WTC11 (cell line): ENCODE measurements around the gene SRSF1. TPM values are rescaled to one million over a fixed set of nuclear protein-coding genes. Genes with fewer than 3 reads are reported as not detected.

ENCODE experiments used
- ATAC-seq: fragments of 200-7000 bp; cut with Tn5 transposase; 2 replicates; pipeline ENCODE4 v1.10.0; 2021; ENCODE audit warnings: mild to moderate bottlenecking, moderate library complexity
- CTCF ChIA-PET: fragments of 300-600 bp; sonication (Branson Sonifier 250); formaldehyde crosslinking; loops from one replicate; lab custom pipeline; 2021; ENCODE audit warnings: antibody characterized with exemption; lab: Charles Lee
- POLR2A ChIA-PET: fragments of 350-600 bp; sonication (Branson Sonifier 250); formaldehyde crosslinking; loops from one replicate; lab custom pipeline; 2021; ENCODE audit warnings: antibody characterized with exemption; lab: Charles Lee
- DNase-seq: peaks from one replicate; pipeline ENCODE4 v3.0.0; 2021; ENCODE audit warnings: low spot score
- H3K27ac Mint-ChIP-seq: 2 replicates; pipeline ENCODE4 v1.8.0; 2021; ENCODE audit warnings: mixed read lengths
- H3K27me3 Mint-ChIP-seq: 2 replicates; pipeline ENCODE4 v1.8.0; 2021; ENCODE audit warnings: low read depth, mild to moderate bottlenecking, moderate library complexity, mixed read lengths
- H3K36me3 Mint-ChIP-seq: 2 replicates; pipeline ENCODE4 v1.8.0; 2021; ENCODE audit warnings: mixed read lengths
- H3K4me1 Mint-ChIP-seq: 2 replicates; pipeline ENCODE4 v1.8.0; 2022; ENCODE audit warnings: mixed read lengths
- H3K4me3 Mint-ChIP-seq: 2 replicates; pipeline ENCODE4 v1.8.0; 2021; ENCODE audit warnings: mild to moderate bottlenecking, moderate library complexity, mixed read lengths
- H3K9me3 Mint-ChIP-seq: 2 replicates; pipeline ENCODE4 v1.8.0; 2021; ENCODE audit warnings: mixed read lengths
- CREB1 ChIP-seq: sonication (generic); formaldehyde crosslinking; IDR thresholded peaks from 2 replicates; pipeline ENCODE4 v1.8.0; 2023; ENCODE audit warnings: mild to moderate bottlenecking, missing genetic modification reagents
- FOXJ3 ChIP-seq: sonication (generic); formaldehyde crosslinking; IDR thresholded peaks from 2 replicates; pipeline ENCODE4 v1.9.0; 2021; ENCODE audit warnings: missing genetic modification reagents, mild to moderate bottlenecking, borderline replicate concordance
- FOXP1 ChIP-seq: sonication (generic); formaldehyde crosslinking; IDR thresholded peaks from 2 replicates; pipeline ENCODE4 v1.8.0; 2022; ENCODE audit warnings: missing genetic modification reagents, mild to moderate bottlenecking, moderate library complexity, borderline replicate concordance
- GABPB1 ChIP-seq: sonication (generic); formaldehyde crosslinking; IDR thresholded peaks from 2 replicates; pipeline ENCODE4 v1.8.1; 2023; ENCODE audit warnings: mild to moderate bottlenecking, missing genetic modification reagents
- JAZF1 ChIP-seq: fragments of 250-450 bp; sonication (Bioruptor Pico); IDR thresholded peaks from 2 replicates; pipeline ENCODE4 v1.9.0; 2021; ENCODE audit warnings: moderate library complexity, mild to moderate bottlenecking, inconsistent platforms
- MYBL2 ChIP-seq: sonication (generic); formaldehyde crosslinking; IDR thresholded peaks from 2 replicates; pipeline ENCODE4 v1.8.1; 2023; ENCODE audit warnings: mild to moderate bottlenecking, moderate library complexity, missing genetic modification reagents
- NFYB ChIP-seq: sonication (generic); formaldehyde crosslinking; conservative IDR thresholded peaks from 2 replicates; pipeline ENCODE4 v1.8.0; 2022; ENCODE audit warnings: low read depth, missing genetic modification reagents
- SMAD3 ChIP-seq: sonication (generic); formaldehyde crosslinking; IDR thresholded peaks from 2 replicates; pipeline ENCODE4 v1.8.0; 2022; ENCODE audit warnings: missing genetic modification reagents, mild to moderate bottlenecking, borderline replicate concordance
- SMAD4 ChIP-seq: sonication (generic); formaldehyde crosslinking; IDR thresholded peaks from 2 replicates; pipeline ENCODE4 v1.8.0; 2022; ENCODE audit warnings: mild to moderate bottlenecking, missing genetic modification reagents
- SOX15 ChIP-seq: fragments of 250-450 bp; sonication (Bioruptor Pico); IDR thresholded peaks from 2 replicates; pipeline ENCODE4 v1.9.0; 2021; ENCODE audit warnings: mild to moderate bottlenecking
- ZMAT4 ChIP-seq: fragments of 250-450 bp; sonication (Bioruptor Pico); IDR thresholded peaks from 2 replicates; pipeline ENCODE4 v1.9.0; 2021; ENCODE audit warnings: mild to moderate bottlenecking
- ZNF138 ChIP-seq: sonication (generic); formaldehyde crosslinking; conservative IDR thresholded peaks from 2 replicates; pipeline ENCODE4 v1.8.1; 2022; ENCODE audit warnings: mild to moderate bottlenecking, moderate library complexity, missing genetic modification reagents
- ZNF317 ChIP-seq: sonication (generic); formaldehyde crosslinking; IDR thresholded peaks from 2 replicates; pipeline ENCODE4 v1.8.1; 2023; ENCODE audit warnings: low read depth, mild to moderate bottlenecking, moderate library complexity, missing genetic modification reagents, borderline replicate concordance
- ZNF423 ChIP-seq: fragments of 250-450 bp; sonication (Bioruptor Pico); IDR thresholded peaks from 2 replicates; pipeline ENCODE4 v2.1.2; 2022; ENCODE audit warnings: mild to moderate bottlenecking, moderate library complexity
- ZNF532 ChIP-seq: fragments of 250-450 bp; sonication (Bioruptor Pico); IDR thresholded peaks from 2 replicates; pipeline ENCODE4 v1.9.0; 2021; ENCODE audit warnings: mild to moderate bottlenecking, borderline replicate concordance
- total RNA-seq: library from RNA; stranded (reverse); gene quantifications from 3 replicates; pipeline ENCODE4 v1.2.3, GENCODE V29; 2021
- TF ChIP-seq, protein P1 (sequence below): fragments of 250-450 bp; sonication (Bioruptor Pico); IDR thresholded peaks from 2 replicates; pipeline ENCODE4 v1.8.0; 2021; ENCODE audit warnings: mild to moderate bottlenecking
- TF ChIP-seq, protein P2 (sequence below): sonication (generic); formaldehyde crosslinking; IDR thresholded peaks from 2 replicates; pipeline ENCODE4 v1.8.1; 2023; ENCODE audit warnings: mild to moderate bottlenecking, missing genetic modification reagents, moderate library complexity
- TF ChIP-seq, protein P3 (sequence below): sonication (generic); formaldehyde crosslinking; IDR thresholded peaks from 2 replicates; pipeline ENCODE4 v1.8.0; 2022; ENCODE audit warnings: mild to moderate bottlenecking, missing genetic modification reagents

SRSF1 gene
- total RNA-seq, 1 experiment from 2014 or later, result 387 TPM

DNA sequence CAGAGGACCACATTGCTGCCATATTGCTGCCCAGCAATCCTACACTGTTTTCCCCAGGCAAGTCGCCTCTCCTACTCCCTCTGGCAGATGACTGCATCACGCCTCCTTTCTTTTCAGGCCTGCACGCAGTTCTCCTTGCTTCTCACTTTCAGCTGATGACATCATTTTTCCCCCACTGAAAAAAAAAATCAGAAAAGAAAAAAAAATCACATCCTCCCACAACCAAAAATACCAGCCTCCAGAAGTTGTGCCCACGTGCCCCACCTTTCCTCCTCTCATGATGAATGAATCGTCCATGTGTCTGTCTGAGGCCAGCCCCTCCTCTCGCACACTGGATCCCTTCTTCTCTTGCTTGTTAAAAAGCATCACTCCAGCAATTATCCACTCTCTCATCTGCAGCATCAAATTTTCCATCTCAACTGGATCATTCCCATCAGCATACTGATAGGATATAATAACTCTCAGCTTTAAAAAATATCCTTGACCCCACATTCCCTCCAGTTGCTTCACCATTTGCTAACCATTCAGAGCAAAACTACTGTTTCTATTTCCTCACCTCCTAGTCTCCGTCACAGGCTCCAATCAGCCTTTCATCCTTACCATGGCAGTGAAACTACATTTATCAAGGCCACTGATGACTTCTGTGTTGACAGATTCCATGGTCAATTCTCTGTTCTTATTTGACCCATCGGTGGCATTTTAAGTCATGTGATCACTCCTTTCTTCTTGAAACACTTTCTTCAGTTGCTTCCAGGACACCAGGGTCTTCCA, 46.1 kb upstream of the SRSF1 start (continued):
- TF ChIP-seq, protein P1, sequence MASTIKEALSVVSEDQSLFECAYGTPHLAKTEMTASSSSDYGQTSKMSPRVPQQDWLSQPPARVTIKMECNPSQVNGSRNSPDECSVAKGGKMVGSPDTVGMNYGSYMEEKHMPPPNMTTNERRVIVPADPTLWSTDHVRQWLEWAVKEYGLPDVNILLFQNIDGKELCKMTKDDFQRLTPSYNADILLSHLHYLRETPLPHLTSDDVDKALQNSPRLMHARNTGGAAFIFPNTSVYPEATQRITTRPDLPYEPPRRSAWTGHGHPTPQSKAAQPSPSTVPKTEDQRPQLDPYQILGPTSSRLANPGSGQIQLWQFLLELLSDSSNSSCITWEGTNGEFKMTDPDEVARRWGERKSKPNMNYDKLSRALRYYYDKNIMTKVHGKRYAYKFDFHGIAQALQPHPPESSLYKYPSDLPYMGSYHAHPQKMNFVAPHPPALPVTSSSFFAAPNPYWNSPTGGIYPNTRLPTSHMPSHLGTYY (CRISPR knock-in tag), result no peak
- TF ChIP-seq SMAD4 (CRISPR knock-in tag), result no peak
- TF ChIP-seq ZNF532 (CRISPR knock-in tag), result no peak
- TF ChIP-seq FOXP1, result no peak

DNA sequence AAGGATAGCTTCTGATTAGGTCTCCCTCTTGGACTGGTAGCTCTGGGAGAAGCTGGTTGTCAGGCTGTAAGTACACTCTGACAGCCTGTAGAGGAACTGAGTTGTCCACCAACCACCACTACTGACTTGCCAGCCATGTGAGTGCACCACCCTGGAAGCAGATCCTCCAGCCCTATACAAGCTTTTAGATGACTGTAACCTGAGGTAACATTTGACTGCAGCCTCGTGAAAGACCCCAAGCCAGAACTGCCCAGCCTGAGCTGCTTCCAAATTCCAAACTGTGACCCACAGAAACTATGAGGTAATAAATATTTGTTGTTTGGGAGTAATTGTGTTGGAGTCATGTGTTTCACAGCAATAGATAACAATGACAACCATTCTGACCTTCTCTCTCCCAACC, 45.4 kb upstream of the SRSF1 start:
- Mint-ChIP-seq H3K36me3 (no peaks in the 10 kb centered on the region), H3K27me3 (no peaks in the 10 kb centered on the region), H3K27ac (no peak overlapping the region), H3K4me3 (no peak overlapping the region), H3K9me3 (no peaks in the 10 kb centered on the region), H3K4me1 (peaks cover 4% of the 10 kb centered on the region)
- ChIA-PET POLR2A (no interaction called here), CTCF (interaction anchor here (1.0 kb wide), 1 partner anchor 269 kb away, joined by 3 read pairs; no protein-coding TSS in a partner anchor)
- ATAC-seq (no peak), DNase-seq (no peak)
- TF ChIP-seq FOXJ3 (CRISPR knock-in tag), result no peak
- no peak for TF ChIP-seq SMAD3 (CRISPR knock-in tag)
- TF ChIP-seq GABPB1 (CRISPR knock-in tag), result no peak
- TF ChIP-seq ZNF532 (CRISPR knock-in tag), result no peak
- TF ChIP-seq NFYB (CRISPR knock-in tag), result no peak
- no peak for TF ChIP-seq SOX15 (CRISPR knock-in tag)

GRCh38 chr17:58051468-58051867, 44.4 kb upstream of the SRSF1 start:
- no peak overlapping the region for H3K4me3 Mint-ChIP-seq
- no peaks in the 10 kb centered on the region for H3K27me3 Mint-ChIP-seq
- no peaks in the 10 kb centered on the region for H3K36me3 Mint-ChIP-seq
- CTCF ChIA-PET, result no interaction called here
- POLR2A ChIA-PET, result interaction anchor here (0.5 kb wide), 1 partner anchor 131 kb away, joined by 3 read pairs; no protein-coding TSS in a partner anchor
- peaks cover 12% of the 10 kb centered on the region for H3K4me1 Mint-ChIP-seq
- no peaks in the 10 kb centered on the region for H3K9me3 Mint-ChIP-seq
- no peak for DNase-seq
- no peak for ATAC-seq
- no peak overlapping the region for H3K27ac Mint-ChIP-seq
- TF ChIP-seq ZNF423, result no peak
- TF ChIP-seq ZNF138, result no peak
- no peak for TF ChIP-seq FOXJ3 (CRISPR knock-in tag)
- TF ChIP-seq ZMAT4, result no peak
- no peak for TF ChIP-seq GABPB1 (CRISPR knock-in tag)
- no peak for TF ChIP-seq MYBL2
- no peak for TF ChIP-seq JAZF1
- TF ChIP-seq, protein P2, sequence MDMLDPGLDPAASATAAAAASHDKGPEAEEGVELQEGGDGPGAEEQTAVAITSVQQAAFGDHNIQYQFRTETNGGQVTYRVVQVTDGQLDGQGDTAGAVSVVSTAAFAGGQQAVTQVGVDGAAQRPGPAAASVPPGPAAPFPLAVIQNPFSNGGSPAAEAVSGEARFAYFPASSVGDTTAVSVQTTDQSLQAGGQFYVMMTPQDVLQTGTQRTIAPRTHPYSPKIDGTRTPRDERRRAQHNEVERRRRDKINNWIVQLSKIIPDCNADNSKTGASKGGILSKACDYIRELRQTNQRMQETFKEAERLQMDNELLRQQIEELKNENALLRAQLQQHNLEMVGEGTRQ (CRISPR knock-in tag), result no peak
- no peak for TF ChIP-seq ZNF317 (CRISPR knock-in tag)
- TF ChIP-seq CREB1, result no peak
- TF ChIP-seq, protein P3, sequence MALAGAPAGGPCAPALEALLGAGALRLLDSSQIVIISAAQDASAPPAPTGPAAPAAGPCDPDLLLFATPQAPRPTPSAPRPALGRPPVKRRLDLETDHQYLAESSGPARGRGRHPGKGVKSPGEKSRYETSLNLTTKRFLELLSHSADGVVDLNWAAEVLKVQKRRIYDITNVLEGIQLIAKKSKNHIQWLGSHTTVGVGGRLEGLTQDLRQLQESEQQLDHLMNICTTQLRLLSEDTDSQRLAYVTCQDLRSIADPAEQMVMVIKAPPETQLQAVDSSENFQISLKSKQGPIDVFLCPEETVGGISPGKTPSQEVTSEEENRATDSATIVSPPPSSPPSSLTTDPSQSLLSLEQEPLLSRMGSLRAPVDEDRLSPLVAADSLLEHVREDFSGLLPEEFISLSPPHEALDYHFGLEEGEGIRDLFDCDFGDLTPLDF, result no peak
